ENCODE results near the gene LUM.
"Not testable (repeated sequence)": the region's sequence is repeated elsewhere in the genome, so short reads cannot be mapped to it uniquely, and the experiment has no call there.

Gene LUM

GRCh38 chr12:91109148-91109564 is 2.1 kb downstream of the LUM start:
- no peak for DNase-seq

- no peak for DNase-seq
Observed at GRCh38 chr12:91108196-91108755, 3.0 kb downstream of the LUM start.

- no peak for DNase-seq
Observed at GRCh38 chr12:91106283-91106682, 5.0 kb downstream of the LUM start.

GRCh38 chr12:91105807-91106206 is 5.5 kb downstream of the LUM start:
- no peak for DNase-seq

- DNase-seq = no peak
Observed at GRCh38 chr12:91104812-91105466, 6.4 kb downstream of the LUM start.

DNA sequence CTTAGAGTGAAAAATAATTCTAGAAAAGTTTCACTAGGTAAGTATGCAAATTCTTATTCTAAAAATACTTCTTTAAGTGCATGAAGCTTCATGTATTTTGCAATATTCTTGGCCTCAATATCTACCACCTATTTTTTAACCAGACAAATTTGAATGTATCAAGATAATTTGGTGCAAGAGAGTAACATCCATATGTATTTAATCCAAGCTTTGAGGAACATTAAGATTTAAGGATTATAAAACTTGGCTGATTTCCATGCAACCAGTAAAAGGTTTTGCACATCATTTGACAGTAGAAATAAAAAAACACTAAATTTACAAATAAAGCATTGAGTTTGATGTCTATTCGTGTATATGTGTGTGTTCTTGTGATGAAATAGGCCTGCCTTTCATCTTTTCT is 7.7 kb downstream of the LUM start:
- no peak for DNase-seq

DNA sequence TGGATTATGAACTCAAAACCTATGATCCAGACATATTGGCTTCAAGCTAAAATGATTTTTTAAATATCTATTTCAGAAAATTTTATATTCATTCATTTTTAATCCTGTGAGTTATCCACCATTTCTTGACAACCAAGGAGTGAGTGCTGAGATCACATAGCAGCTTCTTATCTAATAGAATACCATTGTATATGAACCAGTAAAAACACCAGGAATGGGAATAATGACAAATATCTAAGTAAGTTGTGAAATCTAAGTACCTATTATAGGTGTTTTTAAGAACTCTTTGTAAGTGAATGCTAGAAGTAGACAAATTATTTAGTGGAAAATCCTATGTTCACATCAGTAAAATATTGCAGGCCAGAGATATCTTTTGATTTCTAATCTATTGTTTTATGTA is 8.2 kb downstream of the LUM start:
- no peak for DNase-seq

DNA sequence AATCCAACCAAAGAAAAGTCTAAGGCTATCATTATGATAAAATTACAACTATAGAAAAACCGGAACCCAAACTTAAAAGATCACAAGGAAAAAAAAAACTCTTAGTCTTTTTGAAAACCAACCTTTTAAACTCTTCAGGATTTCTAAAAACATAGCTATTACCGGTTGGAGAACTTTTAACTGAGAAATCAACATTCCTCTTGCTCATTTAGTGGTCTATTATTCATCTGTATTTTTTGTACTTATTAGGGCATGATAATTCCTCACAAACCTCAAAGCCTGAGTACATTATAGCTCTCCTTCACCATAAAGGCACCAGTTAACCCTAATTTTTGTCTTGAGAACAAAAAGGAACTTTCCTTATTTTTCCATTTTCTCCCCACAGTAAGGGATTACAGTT is 10.4 kb downstream of the LUM start:
- no peak for DNase-seq

DNA sequence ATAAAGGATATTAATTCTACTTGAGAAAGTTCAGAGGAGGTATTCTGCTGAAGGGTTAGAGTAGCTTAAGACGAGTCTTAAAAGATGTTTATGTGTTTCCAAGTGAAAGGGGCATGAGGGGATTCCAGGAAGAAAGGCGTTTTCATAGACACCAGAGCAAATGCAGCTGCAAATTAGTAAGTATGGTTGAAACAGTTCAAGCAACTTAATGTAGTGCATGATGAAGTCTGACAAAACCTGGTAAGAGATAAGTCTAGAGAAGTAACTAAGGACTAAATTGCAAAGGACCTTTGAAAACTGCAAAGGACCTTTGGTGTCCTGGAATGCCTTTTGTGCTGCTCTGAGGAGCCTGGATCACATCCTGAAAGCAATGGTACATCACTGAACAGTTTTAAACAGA is 11.5 kb downstream of the LUM start:
- no peak for DNase-seq

DNA sequence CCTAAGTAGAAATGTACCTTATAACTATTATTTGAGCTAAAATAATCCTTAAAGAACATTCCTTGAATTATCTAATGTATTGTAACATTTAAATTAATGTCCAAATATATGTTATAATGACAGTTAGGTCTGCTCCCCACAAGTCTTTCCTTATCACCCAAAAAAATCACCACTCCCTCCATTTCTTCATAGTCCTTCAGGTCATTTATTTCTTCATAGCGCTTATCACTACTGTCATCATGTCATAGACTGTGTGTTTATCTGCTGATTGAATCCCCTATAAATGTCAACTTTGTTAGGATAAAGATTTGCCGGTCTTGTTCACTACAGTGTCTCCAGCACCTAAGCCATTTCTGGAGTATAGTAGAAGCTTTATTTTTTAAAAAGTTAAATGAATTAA is 12.0 kb downstream of the LUM start:
- no peak for DNase-seq

DNA sequence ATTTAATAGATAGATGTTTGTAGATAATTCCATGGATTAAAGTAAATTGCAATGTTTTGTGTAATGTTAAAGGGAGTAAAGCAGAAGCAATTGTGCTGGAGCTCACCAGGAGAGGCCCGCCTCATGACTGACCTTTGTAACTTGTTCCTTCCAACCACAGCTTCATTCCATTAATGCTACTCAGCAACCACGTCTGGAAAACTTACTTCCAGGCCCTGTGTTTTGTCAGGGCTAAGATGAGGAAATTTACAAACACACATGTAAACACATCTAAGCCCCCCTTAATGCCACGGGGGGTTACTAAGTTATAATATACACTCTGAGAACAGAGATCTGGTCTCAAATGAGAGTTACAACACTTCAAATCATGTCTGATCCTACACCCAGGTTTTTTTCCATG is 12.4 kb downstream of the LUM start:
- DNase-seq = no peak

- no peak for DNase-seq
Observed at GRCh38 chr12:91098461-91098860, 12.8 kb downstream of the LUM start.

DNA sequence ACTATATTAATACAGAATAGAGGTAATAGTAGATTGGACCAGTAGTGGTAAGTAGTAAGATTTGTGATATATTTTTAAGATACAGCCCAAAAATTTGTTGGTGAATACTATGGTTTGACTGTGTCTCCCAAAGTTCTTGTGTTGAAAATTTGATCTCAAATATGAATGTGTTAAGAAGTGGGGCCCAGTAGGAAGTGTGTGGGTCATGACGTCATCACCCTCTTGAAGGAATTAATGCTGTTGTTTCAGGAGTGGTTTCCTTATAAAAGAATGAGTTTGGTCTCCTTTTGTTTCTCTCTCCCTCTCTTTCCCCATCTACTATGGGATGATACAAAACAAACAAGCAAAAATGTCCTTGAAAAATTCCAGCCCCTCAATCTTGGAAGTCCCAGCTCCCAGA is 16.3 kb downstream of the LUM start:
- no peak for DNase-seq

- DNase-seq = no peak
Observed at GRCh38 chr12:91094032-91094662, 17.1 kb downstream of the LUM start.

GRCh38 chr12:91093341-91093740 is 18.0 kb downstream of the LUM start:
- DNase-seq = no peak

DNA sequence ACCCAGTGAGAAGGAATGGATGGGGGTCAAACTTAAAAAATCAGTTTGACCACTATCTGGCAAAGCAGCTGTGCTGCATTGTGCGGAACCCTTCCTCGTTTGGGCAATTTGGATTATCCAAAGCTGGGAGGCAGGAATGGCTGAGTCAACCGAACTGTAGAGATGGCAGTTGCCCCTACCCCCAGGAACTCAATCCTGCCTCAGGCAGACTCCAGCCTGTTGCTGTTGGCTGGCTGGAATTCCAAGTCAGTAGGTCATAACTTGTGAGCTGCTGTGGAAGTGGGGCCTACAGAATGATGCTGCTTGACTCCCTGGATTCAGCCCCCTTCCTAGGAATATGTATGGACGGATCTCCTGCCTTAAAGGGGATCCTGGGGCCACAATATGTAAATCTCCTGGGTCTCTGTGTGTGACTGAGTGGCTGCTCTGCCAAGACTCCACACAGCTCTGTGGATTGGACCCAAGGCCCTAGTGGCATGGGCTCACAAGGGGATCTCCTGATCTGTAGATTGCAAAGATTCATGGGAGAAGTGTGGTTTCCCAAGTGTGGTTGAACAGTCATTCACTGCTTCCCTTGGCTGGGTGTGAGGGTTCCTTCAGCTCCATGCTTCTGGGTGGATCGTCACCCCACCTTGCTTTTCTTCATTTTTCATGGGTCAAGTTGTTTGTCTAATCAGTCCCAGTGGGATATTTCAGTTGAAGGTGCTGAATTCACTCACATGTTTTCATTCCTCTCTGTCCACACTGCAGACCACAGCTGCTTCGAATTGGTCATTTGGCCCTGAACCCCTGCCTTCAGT is 19.2 kb downstream of the LUM start:
- DNase-seq = no peak

- DNase-seq = not testable (repeated sequence)
Observed at GRCh38 chr12:91089953-91090352, 21.3 kb downstream of the LUM start.

DNA sequence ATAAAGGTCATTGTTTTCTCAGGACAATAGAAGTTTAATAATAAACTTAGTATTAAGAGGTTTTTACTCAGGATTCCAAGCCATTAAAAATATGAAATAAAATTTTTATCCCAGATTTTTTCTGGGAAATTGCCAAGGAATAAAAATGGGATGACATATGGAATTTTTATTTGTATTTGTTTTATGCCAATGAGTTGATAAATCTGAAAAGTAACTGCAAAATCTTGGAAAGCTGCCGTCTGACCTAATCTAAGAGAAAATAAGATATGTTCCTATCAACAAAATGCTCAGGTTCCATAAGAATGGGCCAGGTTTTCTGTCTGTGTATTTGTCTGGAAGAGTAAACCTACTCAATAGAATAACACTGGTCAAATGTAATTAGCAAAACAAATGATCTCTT is 31.3 kb downstream of the LUM start:
- no peak for DNase-seq

DNA sequence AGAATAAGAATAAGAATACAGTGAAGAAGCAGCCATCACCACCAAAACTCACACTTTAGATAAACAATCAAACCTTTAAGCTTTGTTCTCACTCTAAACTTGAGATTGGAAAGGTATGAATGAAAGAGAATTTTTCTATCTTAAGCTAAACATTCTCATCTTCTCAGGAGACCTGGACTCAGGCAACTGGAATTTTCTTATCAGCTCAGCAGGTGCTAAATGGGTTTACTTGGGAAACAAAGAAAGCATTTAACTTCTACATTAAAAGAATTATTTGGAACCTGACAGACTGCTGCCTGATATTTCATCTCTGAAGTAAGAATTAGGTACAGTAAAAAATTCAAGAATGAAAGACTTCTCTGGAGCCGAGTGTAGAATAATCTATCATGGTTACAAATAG is 32.8 kb downstream of the LUM start:
- DNase-seq = no peak

- no peak for DNase-seq
Observed at GRCh38 chr12:91077228-91077954, 33.9 kb downstream of the LUM start.

DNA sequence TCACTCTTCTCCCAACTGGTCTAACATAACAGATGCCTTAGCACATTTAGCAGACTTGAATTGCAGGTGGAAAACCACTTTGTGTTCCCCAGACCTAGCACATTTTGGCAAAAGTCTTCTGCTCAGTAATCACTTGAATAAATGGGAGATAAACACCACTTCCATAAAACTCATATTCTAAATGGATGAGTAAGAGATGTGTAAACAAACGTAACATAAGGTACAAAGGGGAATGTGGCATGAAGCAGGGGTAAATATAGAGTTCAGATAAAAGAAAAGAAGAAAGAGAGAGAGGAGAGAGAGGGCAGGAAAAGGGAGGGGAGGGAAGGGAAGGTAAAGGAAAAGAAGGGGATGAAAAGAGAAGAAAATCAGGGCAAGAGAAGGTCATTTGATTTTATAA is 36.4 kb downstream of the LUM start:
- no peak for DNase-seq

DNA sequence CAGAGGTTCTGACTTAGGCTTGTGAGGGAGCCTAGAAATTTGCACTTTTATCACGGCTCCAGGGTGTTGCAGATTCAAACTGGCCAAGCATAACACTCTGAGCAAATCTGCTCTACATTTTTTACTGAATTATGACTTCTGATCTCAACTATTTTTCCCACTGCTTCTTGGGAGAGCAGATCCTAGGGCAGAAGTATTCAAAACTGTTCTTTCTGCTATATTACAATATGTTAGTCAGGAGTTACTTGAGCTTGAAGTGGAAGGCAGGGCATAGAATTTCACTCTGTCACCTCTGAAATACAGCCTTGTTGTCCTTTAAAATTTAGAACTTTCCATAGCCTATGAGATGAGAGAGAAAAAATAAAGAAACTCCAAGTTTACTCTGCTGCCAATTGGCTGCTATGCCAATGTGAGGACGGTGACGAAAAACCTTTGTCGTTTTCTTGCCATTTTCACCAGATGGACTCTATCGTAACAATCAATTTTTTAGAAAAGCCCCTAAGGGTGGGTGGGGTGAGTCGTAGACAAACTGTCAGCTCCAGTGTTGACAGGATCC is 37.1 kb downstream of the LUM start:
- no peak for DNase-seq

DNA sequence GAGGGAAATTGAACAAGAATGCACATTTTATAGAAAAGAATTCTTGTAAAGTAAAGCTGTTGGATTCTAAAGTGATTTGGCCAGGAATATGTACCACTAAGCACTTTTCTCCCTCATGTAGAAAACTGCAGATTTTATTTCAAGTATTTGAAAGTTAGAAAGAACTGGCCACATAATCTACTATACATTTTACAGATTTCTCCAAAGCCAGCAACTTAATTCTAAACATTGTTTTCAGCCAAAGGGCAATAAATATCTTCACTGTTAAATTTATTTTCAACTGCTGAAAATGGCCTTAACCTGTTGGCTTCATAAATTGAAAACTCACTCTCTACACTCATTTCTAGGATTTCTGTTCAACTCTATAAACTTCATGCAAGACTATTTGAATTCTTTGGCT is 37.9 kb downstream of the LUM start:
- DNase-seq = no peak

Measured in activated gamma-delta T cell (primary cell).